ENCODE measurements around the gene DPP7. TPM values are rescaled to one million over a fixed set of nuclear protein-coding genes. Genes with fewer than 3 reads are reported as not detected.

DPP7 gene
- total RNA-seq, 4 donors from 2014 or later: 91.8 to 132 (median 119) TPM

DNA sequence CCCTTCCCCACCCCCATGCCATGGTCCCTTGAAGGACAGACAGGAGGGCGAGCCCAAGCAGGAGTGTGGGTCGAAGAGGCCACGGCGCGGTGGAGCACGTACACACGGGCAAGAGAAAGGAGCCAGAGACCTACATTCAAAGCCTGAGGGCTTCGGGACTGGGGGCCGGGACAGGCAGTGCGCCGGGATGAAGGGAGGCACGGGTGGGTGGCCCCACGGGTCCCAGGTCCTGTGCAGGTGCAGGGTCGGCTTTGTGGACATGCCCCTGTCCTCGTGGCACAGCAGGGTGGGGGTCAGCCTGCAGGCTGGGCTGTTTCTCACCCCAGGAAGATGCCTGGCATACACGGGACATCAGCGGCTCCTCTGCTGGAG lies 45.5 kb upstream of the DPP7 start:
- TF ChIP-seq, protein P1, sequence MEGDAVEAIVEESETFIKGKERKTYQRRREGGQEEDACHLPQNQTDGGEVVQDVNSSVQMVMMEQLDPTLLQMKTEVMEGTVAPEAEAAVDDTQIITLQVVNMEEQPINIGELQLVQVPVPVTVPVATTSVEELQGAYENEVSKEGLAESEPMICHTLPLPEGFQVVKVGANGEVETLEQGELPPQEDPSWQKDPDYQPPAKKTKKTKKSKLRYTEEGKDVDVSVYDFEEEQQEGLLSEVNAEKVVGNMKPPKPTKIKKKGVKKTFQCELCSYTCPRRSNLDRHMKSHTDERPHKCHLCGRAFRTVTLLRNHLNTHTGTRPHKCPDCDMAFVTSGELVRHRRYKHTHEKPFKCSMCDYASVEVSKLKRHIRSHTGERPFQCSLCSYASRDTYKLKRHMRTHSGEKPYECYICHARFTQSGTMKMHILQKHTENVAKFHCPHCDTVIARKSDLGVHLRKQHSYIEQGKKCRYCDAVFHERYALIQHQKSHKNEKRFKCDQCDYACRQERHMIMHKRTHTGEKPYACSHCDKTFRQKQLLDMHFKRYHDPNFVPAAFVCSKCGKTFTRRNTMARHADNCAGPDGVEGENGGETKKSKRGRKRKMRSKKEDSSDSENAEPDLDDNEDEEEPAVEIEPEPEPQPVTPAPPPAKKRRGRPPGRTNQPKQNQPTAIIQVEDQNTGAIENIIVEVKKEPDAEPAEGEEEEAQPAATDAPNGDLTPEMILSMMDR (IDR thresholded peaks at IDR 0.05): no peak
- ATAC-seq (ENCODE audit: low FRiP score) (no peak), DNase-seq (ENCODE audit: low spot score) (no peak)

DNA sequence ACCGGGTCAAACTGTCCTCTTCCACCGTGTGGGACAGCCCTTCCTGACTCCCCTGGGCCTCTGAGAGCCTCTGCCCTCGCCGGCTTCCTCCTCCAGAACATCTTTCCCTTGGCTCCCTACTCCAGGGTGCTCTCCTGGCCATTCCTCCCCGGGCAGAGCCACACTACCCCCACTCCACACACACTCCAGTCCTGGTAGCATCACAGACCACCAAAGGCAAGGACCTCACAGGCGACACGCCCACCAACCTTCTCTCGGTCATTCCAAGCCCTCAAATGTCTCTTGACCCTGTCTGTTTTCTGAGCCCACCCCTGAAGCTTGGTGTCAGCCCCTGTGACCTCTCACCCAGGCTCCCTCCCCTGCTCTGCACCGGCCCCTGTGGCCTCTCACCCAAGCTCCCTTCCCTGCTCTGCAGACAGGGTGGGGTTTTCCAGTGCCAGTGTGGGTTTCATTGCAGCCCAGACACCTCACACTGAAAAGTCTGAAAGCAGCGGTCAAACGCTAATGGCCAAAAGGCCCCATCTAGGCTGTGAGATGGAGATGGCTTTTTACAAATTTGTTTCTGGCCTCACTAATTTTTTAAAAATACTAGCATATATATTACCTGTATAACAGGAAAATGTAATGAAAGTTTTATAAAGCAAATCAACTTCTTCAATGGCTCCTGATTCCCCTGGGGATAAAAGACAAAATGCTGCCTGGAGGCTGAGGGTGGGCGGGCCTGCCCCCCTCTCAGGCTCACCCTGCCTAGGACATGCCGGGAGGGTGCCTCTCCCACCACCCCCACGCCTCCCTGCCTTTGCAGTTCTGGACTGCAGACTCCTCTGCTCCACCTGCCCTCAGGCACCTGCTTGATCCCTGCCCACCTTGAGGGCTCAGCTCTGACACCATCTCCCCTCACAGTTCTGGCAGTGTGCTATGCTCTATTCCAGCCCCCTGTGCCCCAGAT lies 44.8 kb upstream of the DPP7 start:
- TF ChIP-seq, protein P1 (IDR thresholded peaks at IDR 0.05): no peak
- DNase-seq (ENCODE audit: low spot score) (no peak), ATAC-seq (ENCODE audit: low FRiP score) (no peak)

DNA sequence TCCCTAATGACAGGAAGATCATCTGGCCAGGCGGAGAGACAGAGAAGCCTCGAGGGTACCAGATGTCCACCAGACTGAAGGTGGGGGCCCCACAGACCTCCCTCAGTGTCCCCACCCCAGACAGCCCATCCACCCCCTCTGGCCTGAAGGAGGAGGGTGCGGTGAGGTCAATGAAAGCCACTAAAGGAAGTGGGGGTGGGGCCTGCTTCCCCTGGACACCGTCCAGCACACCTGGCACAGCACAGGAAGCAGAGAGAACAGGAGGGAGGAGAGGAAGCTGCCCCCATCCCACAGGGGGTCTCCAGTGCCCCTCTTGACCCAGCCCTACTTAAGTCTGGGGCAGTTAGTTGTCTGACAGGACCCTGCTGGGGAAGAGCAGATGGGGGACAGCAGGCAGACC lies 44.1 kb upstream of the DPP7 start:
- ATAC-seq (ENCODE audit: low FRiP score) (no peak), DNase-seq (ENCODE audit: low spot score) (no peak)
- TF ChIP-seq, protein P1 (IDR thresholded peaks at IDR 0.05): no peak

DNA sequence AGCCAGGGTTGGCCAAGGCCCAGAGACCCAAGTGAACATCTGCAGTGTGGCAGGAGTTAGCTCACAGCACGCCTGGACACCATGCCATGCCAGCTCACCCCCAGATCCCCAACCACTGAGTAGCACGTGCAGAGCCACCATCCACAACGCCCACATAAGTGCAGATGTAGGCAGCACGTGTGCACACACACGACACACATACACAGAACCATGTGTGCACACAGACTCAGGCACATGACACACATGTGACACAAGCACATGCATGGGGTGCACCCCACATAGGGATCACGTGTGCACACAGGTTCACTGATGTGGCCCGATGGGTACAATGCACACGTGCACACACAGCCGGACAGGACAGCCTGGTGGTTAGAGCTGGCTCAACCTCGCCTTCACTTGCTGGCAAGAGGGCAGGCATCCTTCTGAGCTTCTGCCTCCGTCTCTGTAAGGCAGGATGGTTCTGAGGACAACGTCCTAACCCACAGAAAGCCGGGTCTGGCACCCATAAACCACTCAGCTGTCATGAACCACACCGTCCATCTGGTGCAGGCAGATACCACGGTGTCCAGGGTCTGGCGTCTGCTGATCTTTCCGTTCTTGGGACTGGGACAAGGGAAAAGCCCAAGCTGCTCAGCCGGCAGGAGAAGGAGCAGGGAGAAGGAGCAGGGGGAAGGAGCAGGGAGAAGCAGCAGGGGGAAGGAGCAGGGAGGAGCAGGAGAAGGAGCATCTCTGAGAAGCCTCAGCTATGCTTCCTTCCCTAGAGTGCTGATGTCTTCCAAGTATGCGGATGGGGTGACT lies 43.3 kb upstream of the DPP7 start:
- TF ChIP-seq, protein P1 (IDR thresholded peaks at IDR 0.05): no peak
- DNase-seq (ENCODE audit: low spot score) (no peak), ATAC-seq (ENCODE audit: low FRiP score) (no peak)

DNA sequence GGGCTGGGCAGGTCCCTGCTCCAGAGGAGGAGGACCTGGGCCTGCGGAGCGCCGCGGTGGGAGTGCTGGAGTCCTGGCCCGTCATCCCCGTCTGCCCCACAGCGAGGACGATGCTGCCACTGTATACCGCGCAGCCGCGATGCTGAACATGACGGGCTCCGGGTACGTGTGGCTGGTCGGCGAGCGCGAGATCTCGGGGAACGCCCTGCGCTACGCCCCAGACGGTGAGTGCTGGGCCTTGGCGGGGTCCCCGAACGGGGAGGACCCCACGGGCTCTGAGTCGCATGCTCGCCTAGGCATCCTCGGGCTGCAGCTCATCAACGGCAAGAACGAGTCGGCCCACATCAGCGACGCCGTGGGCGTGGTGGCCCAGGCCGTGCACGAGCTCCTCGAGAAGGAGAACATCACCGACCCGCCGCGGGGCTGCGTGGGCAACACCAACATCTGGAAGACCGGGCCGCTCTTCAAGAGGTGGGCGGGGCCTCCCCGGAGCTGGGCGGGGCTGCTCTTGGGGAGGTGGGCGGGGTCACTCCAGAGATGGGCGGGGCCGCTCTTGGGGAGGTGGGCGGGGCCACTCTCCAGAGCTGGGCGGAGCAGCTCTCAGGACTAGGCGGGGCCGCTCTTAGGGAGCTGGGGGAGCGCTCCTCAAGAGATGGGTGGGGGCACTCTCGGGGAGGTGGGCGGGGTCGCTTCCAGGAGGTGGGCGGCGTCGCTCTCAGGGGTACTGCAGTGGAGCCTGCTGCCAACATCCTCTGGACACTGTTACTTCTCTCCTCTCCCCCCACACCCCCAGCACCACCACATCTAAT lies 42.2 kb upstream of the DPP7 start:
- TF ChIP-seq, protein P1 (IDR thresholded peaks at IDR 0.05): no peak
- no peak for ATAC-seq (ENCODE audit: low FRiP score)

GRCh38 chr9:137152844-137153405 lies 38.4 kb upstream of the DPP7 start:
- no peak for ATAC-seq (ENCODE audit: low FRiP score)
- no peak for DNase-seq (ENCODE audit: low spot score)
- TF ChIP-seq, protein P1 (IDR thresholded peaks at IDR 0.05): no peak

More for the DNA sequence above, 42.2 kb upstream of the DPP7 start:
- no peak for DNase-seq (ENCODE audit: low spot score)
